IPS-18c (cell line): ENCODE measurements around the gene SMIM10.
A peak's percentile ranks its signal among the peaks of the same experiment; 100 is the strongest.
"Not testable (repeated sequence)": the region's sequence is repeated elsewhere in the genome, so short reads cannot be mapped to it uniquely, and the experiment has no call there.

Source experiments
- H3K4me3 ChIP-seq: 2 replicates; pipeline ENCODE4 v1.7.0; 2013; ENCODE audit warnings: low read depth, mild to moderate bottlenecking, low read length, moderate library complexity; ENCODE audit not compliant: insufficient read depth
- H3K9me3 ChIP-seq: one replicate; pipeline ENCODE4 v1.6.1; 2013; ENCODE audit warnings: mild to moderate bottlenecking, low read length, moderate library complexity; ENCODE audit not compliant: control insufficient read depth, insufficient read depth

SMIM10 gene

DNA sequence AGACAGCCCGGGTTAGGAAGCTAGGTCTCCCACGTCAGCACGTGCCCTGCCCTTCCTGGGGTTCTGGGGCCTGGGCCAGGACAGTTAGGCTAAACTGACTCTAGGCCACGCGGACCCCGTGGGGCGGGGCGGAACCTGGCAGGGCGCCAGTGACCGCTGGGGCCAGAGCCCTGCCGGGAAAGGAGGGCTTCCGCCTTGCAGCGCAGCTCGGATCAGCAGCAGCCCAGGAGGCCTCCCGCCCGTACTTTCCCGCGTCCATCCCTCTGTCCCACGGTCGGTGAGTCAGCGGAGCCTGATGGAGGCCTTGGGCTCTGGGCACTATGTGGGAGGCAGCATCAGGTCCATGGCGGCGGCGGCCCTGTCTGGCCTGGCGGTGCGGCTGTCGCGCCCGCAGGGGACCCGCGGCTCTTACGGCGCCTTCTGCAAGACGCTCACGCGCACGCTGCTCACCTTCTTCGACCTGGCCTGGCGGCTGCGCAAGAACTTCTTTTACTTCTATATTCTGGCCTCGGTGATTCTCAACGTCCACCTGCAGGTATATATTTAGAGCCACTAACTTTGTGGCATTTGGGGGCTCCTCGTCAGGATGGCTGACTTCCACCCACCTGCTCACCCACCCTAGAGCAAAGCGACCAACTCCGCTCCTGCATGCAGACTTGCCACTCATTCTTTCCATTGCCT lies at the start of gene SMIM10:
TSS of gene SMIM10 (plus strand) at position 191 of the 681 bp plus-strand sequence. CDS start at position 296, 105 bp downstream.
- Histone ChIP-seq H3K9me3 (no peaks in the 10 kb centered on the region), H3K4me3 (peak within 1 kb of the TSS; percentile 43)

DNA sequence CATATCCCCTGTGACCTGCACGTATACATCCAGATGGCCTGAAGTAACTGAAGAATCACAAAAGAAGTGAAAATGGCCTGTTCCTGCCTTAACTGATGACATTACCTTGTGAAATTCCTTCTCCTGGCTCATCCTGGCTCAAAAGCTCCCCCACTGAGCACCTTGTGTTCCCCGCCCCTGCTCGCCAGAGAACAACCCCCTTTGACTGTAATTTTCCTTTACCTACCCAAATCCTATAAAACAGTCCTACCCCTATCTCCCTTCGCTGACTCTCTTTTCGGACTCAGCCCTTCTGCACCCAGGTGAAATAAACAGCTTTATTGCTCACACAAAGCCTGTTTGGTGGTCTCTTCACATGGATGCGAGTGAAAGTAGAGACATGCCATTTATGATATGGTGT lies 44.4 kb upstream of the SMIM10 start:
- H3K4me3 ChIP-seq, H3K9me3 ChIP-seq: not testable (repeated sequence)

- Histone ChIP-seq H3K9me3 (peaks cover 5% of the 10 kb centered on the region), H3K4me3 (no peak overlapping the region)
Observed at GRCh38 chrX:134948333-134949241, 42.2 kb upstream of the SMIM10 start.

DNA sequence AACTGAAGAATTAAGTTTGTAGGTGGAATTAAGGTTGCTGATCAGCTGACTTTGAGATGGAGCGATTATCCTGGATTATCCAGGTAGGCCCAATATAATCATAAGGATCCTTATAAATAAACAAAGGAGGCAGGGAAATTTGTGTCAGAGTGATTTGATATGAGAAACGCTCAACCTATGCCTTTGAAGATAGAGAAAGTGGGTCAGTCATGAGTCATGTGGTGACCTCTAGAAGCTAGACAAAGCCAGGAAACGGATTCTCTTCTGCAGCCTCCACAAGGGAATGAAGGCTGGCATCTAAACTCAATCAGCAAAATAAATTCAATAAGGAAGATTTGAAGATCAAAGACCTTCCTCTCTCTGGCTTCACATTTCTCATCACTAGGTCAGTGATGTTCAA lies 41.5 kb upstream of the SMIM10 start:
- Histone ChIP-seq H3K4me3 (no peak overlapping the region), H3K9me3 (peaks cover 5% of the 10 kb centered on the region)

- H3K9me3 ChIP-seq, result peaks cover 3% of the 10 kb centered on the region
- no peak overlapping the region for H3K4me3 ChIP-seq
Observed at GRCh38 chrX:134957836-134958235, 33.0 kb upstream of the SMIM10 start.

DNA sequence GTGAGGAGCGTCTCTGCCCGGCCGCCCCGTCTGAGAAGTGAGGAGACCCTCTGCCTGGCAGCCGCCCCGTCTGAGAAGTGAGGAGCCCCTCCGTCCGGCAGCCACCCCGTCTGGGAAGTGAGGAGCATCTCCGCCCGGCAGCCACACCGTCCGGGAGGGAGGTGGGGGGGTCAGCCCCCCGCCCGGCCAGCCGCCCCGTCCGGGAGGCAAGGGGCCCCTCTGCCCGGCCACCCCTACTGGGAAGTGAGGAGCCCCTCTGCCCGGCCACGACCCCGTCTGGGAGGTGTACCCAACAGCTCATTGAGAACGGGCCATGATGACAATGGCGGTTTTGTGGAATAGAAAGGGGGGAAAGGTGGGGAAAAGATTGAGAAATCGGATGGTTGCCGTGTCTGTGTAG lies 30.4 kb upstream of the SMIM10 start:
- H3K9me3 ChIP-seq, H3K4me3 ChIP-seq: not testable (repeated sequence)

GRCh38 chrX:134963041-134963440 lies 27.8 kb upstream of the SMIM10 start:
- H3K9me3 ChIP-seq, result no peaks in the 10 kb centered on the region

DNA sequence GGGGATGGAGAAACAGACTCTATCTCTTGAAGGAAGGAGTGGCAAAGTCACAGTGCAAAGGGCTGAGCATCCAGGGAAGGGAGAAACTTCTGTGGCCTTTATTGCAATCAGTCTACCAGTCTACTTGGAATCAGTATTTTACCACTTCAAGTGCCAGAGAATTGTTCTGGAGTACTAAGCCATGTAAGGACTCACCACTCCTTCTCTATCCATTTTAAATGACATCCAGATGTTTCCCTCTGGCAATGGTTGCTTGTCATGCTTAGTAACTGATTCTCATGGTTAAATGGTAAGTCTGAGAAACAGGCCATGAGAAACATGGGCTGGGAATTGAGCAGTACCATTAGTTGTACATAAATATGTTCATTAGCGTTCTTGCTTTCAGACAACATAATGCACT lies 21.1 kb upstream of the SMIM10 start:
- H3K4me3 ChIP-seq, result no peak overlapping the region
- peaks cover 6% of the 10 kb centered on the region for H3K9me3 ChIP-seq

More at GRCh38 chrX:134963041-134963440, 27.8 kb upstream of the SMIM10 start:
- no peak overlapping the region for H3K4me3 ChIP-seq

DNA sequence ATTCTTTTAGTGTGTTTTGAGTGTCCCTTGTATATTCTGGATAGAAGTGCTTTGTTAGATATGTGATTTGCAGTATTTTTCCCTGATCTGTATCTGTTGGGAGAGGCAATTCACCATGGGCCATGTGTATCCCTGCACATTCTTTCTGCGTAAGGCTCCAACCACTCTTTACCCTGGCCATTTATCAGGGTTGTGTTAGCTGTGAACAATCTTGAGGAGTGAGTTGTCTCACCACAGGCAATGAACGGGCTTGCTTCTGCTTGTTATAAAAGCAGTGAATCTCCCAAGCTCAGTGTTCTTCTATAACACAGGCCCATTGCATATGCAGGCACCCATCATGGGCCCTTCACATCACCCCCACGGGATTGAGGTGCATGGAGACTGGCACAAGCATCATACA lies 18.9 kb upstream of the SMIM10 start:
- Histone ChIP-seq H3K9me3 (peaks cover 9% of the 10 kb centered on the region), H3K4me3 (no peak overlapping the region)

GRCh38 chrX:134975516-134975915 lies 15.3 kb upstream of the SMIM10 start:
- Histone ChIP-seq H3K9me3 (peaks cover 4% of the 10 kb centered on the region), H3K4me3 (no peak overlapping the region)

- no peaks in the 10 kb centered on the region for H3K9me3 ChIP-seq
- H3K4me3 ChIP-seq, result no peak overlapping the region
Observed at GRCh38 chrX:134981910-134982309, 8.9 kb upstream of the SMIM10 start.

DNA sequence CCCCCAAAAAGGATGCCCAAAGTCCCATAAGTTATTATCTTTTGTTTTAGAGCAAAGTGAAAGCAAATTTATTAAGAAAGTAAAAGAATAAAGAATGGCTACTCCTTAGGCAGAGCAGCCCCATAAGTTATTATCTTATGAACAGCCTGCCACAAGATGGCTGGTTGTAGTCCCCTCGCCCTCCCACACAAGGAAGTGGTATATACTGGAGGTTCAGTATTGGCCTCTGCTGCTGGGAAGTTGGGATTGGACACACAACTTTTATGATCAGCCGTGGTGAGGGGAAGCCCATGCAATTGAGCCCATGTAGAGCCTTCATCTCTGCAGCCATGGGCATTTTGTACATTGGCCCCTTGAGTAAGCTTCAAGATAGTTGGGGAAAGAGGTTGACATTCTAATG lies 8.0 kb upstream of the SMIM10 start:
- no peak overlapping the region for H3K4me3 ChIP-seq
- no peaks in the 10 kb centered on the region for H3K9me3 ChIP-seq

DNA sequence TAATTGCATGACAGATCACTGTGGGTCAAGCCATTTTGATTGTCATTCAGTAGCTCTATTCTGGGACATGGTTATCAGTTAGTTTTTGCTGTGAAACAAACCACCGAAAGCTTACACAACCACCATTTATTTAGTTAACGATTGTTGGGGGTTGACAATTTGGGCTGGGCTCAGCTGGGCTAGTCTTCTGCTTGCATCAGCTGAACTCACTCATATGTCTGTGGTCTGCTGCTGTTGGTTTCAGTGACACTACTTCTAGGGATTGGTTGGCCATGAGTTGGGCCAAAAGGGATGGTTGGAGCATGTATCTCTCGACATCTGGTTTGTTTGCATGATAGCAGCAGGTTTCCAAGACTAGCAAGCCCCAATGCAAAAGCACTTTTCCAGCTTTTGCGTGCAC lies 5.3 kb upstream of the SMIM10 start:
- Histone ChIP-seq H3K4me3 (no peak overlapping the region), H3K9me3 (no peaks in the 10 kb centered on the region)

GRCh38 chrX:134990475-134990800 lies 353 bp upstream of the SMIM10 start:
- Histone ChIP-seq H3K4me3 (no peak overlapping the region), H3K9me3 (no peaks in the 10 kb centered on the region)

GRCh38 chrX:134997646-134998045 lies 6.9 kb downstream of the SMIM10 start:
- H3K4me3 ChIP-seq, result no peak overlapping the region
- no peaks in the 10 kb centered on the region for H3K9me3 ChIP-seq

DNA sequence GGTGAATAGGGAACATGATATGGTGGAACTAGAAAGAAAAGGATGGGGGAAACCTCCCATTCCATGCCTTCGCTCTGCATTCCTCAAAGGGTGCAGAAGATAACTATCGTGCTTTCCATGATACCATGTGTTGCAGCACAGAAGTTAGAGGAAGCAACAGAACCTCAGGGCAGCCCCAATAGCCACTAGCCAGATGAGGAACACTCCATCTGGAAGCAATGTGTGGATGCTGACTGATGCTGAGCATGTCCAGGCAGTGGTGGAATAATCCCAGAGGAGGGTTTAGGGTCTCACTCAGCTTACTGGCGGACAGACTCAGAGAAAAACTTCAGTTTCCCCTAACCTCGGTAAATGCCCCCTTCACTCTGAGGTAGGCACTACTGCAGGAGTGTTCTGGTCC lies 7.5 kb downstream of the SMIM10 start:
- Histone ChIP-seq H3K9me3 (no peaks in the 10 kb centered on the region), H3K4me3 (no peak overlapping the region)

- Histone ChIP-seq H3K4me3 (no peak overlapping the region), H3K9me3 (no peaks in the 10 kb centered on the region)
Observed at GRCh38 chrX:134999469-134999868, 8.7 kb downstream of the SMIM10 start.

- H3K4me3 ChIP-seq, result no peak overlapping the region
- H3K9me3 ChIP-seq, result no peaks in the 10 kb centered on the region
Observed at GRCh38 chrX:135000516-135000915, 9.7 kb downstream of the SMIM10 start.
